DOHH2 (cell line): ENCODE results near the gene SLC17A9.

Source experiments
- CTCF ChIP-seq: fragments of 200-600 bp; sonication (generic); IDR thresholded peaks from one replicate; pipeline ENCODE4 v1.5.1; 2014; ENCODE audit warnings: antibody characterized with exemption, mild to moderate bottlenecking, low read depth, low read length; ENCODE audit not compliant: poor library complexity, severe bottlenecking
- EZH2phosphoT487 ChIP-seq: fragments of 200-600 bp; sonication (generic); IDR thresholded peaks from 2 replicates; pipeline ENCODE4 v1.6.1; 2017; ENCODE audit warnings: borderline replicate concordance, mild to moderate bottlenecking, antibody characterized with exemption, low read length, moderate library complexity, mixed read lengths

- TF ChIP-seq CTCF, result no peak
- no peak for TF ChIP-seq EZH2phosphoT487
Observed at GRCh38 chr20:62966212-62967148, 14.0 kb downstream of the SLC17A9 start.
